ENCODE results near the gene MCCC2. TPM values are rescaled to one million over a fixed set of nuclear protein-coding genes. Genes with fewer than 3 reads are reported as not detected.

MCCC2 gene
- total RNA-seq, 1 experiment from 2014 or later = 47.2 TPM

DNA sequence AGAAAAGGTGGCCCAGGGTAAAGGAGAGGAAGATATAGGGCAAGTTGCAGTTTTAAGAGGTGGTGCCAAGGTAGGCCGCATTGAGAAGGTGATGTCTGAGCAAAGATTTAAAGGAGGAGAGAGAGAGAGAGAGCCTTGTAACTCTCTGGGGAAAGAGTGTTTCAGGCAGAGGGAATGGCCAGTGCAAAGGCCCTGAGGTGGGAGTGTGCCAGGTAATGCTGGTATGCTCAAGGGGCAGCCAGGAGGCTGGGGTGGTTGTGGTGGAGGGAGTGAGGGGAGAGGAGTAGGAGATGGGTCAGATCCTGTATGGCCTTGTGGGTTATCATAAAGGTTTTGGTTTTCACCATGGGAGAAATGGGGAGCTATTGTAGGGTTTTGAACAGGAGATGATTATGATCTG lies 9.9 kb downstream of the MCCC2 start:
- DNase-seq (ENCODE audit: low read depth, low spot score) (no peak), ATAC-seq (no peak)
- H3K27me3 ChIP-seq (ENCODE audit: insufficient read depth, low read length) = no peaks in the 10 kb centered on the region
- ChIA-PET RAD21 (ENCODE audit: low non-redundant PET in 1 of 2, low total read pairs in 2 of 2, uncharacterized antibody in 2 of 2, unreplicated experiment in 2 of 2) (no interaction called here), CTCF (no interaction called here), POLR2A (interaction anchor here (1.0 kb wide), 1 partner anchor 10 kb away, joined by 3 read pairs; the partner anchor contains the start of gene MCCC2)
- H3K36me3 ChIP-seq (ENCODE audit: control insufficient read depth in 1 of 2, insufficient read depth in 2 of 2, low read length in 2 of 2) = peaks cover 3 to 5% of the 10 kb centered on the region in 2 experiments; a peak in 1 of 4 replicates
- H3K79me2 ChIP-seq (ENCODE audit: insufficient read depth, low read length) = no peaks in the 10 kb centered on the region
- no peaks in the 10 kb centered on the region for H3K9me2 ChIP-seq (ENCODE audit: insufficient read depth)
- H3K4me2 ChIP-seq (ENCODE audit: low read length) = no peak overlapping the region
- BruUV-seq (replicated peaks) = no TSS peak
- no peak overlapping the region for H2AFZ ChIP-seq (ENCODE audit: low read depth, low read length, poor library complexity, severe bottlenecking)
- TF ChIP-seq CBX3 (IDR thresholded peaks at IDR 0.05; ENCODE audit: low read depth) (no peak), YY1 (IDR thresholded peaks at IDR 0.05; ENCODE audit: extremely low read depth, insufficient replicate concordance, low read depth, low read length) (no peak), CEBPB (IDR thresholded peaks at IDR 0.05; ENCODE audit: low read depth) (no peak), POLR2A (IDR thresholded peaks at IDR 0.05; ENCODE audit: borderline replicate concordance, extremely low read depth, insufficient read depth, insufficient read length) (no peak), RAD21 (IDR thresholded peaks at IDR 0.05; ENCODE audit: low read depth) (no peak), FOSL1 (IDR thresholded peaks at IDR 0.05; ENCODE audit: low read depth) (no peak), ZFX (IDR thresholded peaks at IDR 0.05) (no peak), SP1 (IDR thresholded peaks at IDR 0.05; ENCODE audit: low read depth) (no peak), EZH2phosphoT487 (IDR thresholded peaks at IDR 0.05; ENCODE audit: borderline replicate concordance) (no peak), EGR1 (IDR thresholded peaks at IDR 0.05; ENCODE audit: low read depth) (no peak), REST (IDR thresholded peaks at IDR 0.05; ENCODE audit: low read depth) (no peak), SIN3A (IDR thresholded peaks at IDR 0.05; ENCODE audit: low read depth) (no peak), POLR2AphosphoS5 (IDR thresholded peaks at IDR 0.05; ENCODE audit: low read depth, low read length) (no peak), MAX (IDR thresholded peaks at IDR 0.05) (no peak), JUND (IDR thresholded peaks at IDR 0.05) (no peak), SRF (IDR thresholded peaks at IDR 0.05; ENCODE audit: low read depth) (no peak), EZH2 (IDR thresholded peaks at IDR 0.05) (no peak)
- TF ChIP-seq, protein P1, sequence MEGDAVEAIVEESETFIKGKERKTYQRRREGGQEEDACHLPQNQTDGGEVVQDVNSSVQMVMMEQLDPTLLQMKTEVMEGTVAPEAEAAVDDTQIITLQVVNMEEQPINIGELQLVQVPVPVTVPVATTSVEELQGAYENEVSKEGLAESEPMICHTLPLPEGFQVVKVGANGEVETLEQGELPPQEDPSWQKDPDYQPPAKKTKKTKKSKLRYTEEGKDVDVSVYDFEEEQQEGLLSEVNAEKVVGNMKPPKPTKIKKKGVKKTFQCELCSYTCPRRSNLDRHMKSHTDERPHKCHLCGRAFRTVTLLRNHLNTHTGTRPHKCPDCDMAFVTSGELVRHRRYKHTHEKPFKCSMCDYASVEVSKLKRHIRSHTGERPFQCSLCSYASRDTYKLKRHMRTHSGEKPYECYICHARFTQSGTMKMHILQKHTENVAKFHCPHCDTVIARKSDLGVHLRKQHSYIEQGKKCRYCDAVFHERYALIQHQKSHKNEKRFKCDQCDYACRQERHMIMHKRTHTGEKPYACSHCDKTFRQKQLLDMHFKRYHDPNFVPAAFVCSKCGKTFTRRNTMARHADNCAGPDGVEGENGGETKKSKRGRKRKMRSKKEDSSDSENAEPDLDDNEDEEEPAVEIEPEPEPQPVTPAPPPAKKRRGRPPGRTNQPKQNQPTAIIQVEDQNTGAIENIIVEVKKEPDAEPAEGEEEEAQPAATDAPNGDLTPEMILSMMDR (IDR thresholded peaks at IDR 0.05 in 2 of 3, conservative IDR thresholded peaks at IDR 0.05 in 1 of 3; ENCODE audit: borderline replicate concordance in 1 of 3, insufficient read depth in 1 of 3, low read depth in 2 of 3, low read length in 2 of 3) = no peak
- no peaks in the 10 kb centered on the region for H3K9me3 ChIP-seq (ENCODE audit: control insufficient read depth in 1 of 2, insufficient read depth in 1 of 2, low read depth in 1 of 2, low read length in 2 of 2)
- intact Hi-C loops (cut with micrococcal nuclease) = no loop called here
- H3K4me1 ChIP-seq (ENCODE audit: control insufficient read depth in 1 of 2, insufficient read depth in 2 of 2, low read length in 2 of 2) = peaks cover 24 to 30% of the 10 kb centered on the region in 2 experiments
- no peaks in the 10 kb centered on the region for H4K20me1 ChIP-seq (ENCODE audit: insufficient read depth)
- H3K27ac ChIP-seq (ENCODE audit: low read depth, low read length) = no peak overlapping the region
- no peak overlapping the region for H3K9ac ChIP-seq (ENCODE audit: low read length)
- no peak overlapping the region for H3K4me3 ChIP-seq (replicated peaks in 1 of 2; ENCODE audit: low read depth in 1 of 2, low read length in 2 of 2)

Data from HCT116 (cell line).